AG08395 (cell line): Measurements from ENCODE around the gene RADIL.

Experiments
- DNase-seq: peaks from one replicate; pipeline ENCODE4 v3.0.0; 2012; ENCODE audit warnings: mixed read lengths, low spot score

RADIL gene

DNA sequence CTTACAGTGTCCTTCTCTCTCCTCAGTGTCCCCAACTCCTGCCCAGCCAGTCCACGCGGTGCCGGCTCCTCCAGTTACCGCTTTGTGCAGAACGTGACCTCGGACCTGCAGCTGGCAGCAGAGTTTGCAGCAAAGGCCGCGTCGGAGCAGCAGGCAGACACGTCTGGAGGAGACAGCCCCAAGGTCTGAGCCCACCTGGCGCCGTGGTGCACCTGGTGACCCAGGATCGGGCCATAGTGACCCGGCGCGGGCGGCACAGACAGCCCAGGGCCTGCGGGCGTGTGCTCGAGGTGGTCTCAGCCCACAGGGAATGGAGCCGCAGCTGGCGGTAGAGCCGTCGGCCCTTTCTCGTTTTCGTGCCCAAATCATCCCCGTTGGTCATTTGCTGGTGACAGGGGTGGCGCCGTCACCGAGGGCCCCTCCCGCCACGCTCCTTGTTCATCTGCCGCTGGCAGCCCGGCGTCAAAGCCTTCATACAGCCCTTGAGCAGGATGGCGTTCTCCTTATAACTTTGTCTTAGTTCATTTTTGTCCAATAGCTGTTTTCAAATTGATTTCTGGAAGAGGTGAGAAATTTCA is 129.0 kb downstream of the RADIL start:
- DNase-seq, result no peak

DNA sequence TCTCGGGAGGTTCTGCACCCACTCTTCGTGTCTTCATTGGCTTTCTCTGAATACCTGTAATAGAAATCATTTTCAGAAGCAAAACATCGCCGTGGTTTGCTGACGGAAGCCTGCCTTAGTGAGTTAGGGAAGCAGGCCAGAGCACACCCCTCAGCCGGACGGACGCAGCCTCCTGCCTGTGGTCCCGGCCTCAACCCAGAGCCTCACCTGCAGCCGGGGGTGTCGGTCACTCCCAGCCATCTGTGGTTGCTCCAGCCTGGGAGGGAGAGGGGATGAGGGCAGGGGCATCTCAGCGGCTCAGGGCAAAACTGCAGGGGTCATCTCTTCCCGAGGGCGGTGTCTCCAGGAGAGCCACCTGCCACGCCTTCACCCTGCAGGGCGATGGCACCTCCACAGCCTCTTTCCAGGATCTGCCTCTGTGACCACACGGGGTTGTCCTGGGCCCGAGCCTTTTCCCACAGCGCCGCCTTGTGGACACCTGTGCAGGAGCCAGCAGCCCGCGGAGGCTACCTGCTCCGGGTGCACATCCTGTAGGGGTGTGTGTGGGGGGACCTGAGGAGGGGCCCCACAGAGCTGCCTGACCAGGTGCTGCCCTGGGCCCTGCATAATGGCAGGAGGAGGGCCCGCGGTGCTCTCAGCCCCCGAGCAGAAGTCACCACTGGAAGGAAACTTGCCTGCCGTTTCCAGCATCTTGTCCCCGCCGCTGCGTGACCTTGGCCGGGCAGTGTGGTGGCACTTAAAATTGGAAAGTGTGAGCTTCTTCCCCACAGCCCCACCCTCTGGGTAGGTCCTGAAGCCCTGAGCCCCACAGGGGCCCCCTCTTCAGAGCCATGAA is 129.7 kb downstream of the RADIL start:
- peak; percentile 71 for DNase-seq

DNA sequence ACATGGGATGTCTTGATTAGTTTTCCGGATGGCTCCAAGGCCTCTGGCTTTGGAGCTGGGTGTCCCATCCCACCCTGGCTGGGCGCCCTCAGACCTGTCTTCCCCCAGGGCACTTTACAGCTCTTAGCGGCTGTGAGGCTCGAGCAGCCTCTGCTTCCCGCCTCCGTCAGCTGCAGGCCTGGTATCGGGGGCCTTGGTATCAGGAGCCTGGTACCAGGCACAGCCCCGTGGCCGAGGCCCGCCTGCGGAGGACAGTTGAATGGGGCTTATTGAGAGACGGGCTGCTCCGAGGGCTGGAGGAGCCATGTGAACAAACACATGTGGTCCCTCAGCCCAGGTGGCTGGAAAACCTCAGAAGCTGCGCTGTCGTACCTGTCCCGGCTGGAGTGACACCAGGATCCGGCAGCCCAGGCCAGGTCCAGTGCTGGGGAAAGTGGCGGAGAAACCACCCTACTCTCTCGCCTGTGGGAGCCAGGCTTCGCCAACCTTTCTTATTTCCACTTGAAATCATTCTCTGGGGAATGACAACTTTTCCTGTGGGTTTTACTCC is 132.0 kb downstream of the RADIL start:
- DNase-seq, result no peak

DNA sequence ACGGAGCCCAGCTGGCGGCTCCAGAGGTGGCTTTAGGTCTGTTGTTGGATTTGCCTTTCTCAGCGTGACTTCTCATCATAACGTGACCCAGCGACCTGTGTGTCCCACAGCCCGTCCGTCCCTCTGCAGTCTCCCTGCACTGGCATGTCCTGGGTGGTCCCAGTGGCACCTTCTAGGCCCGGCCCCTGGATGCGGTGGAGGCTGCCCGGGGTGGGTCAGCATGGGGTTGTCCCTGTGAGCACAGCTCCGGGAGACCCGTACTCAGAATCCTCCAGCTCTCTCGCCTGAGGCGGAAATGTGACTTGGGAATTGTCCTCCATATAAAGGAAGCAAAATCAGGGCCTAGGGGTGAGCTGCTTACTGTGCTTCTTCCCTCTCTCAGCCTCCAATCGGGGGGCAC is 133.7 kb downstream of the RADIL start:
- DNase-seq, result no peak

DNA sequence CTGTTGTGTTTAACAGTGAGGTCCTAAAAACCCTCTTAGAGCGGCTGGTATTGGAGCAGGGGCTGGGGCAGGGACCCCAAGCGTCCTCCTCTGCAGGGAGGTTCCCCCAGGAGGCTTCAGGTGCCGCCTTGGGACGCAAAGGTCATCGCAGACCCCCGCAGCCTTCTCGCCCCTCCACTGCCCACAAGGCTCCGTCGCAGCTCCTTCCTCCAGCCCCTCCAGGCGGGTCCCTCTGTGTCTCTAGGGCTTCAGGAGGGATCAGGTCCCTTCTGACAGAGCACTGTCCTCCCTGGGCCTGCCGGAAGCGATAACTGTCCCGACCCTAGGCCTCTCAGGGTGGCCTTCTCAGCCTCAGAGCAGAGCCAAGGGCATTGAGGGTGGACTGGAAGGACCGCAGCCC is 134.2 kb downstream of the RADIL start:
- DNase-seq, result no peak
